SK-N-SH treated with all-trans-retinoic acid at 6 μM for 48 hours (cell line): ENCODE measurements around the gene ASB6.

Experiments
- ATAC-seq: fragments of 200-7000 bp; cut with Tn5 transposase; 3 replicates; pipeline ENCODE4 v1.9.1; 2020; ENCODE audit warnings: mild to moderate bottlenecking, moderate library complexity
- ZFP3 ChIP-seq: fragments of 250-450 bp; sonication (Bioruptor Pico); IDR thresholded peaks from 2 replicates; pipeline ENCODE4 v1.5.0; 2020; ENCODE audit warnings: mild to moderate bottlenecking, moderate library complexity
- ZNF8 ChIP-seq: fragments of 450-650 bp; formaldehyde crosslinking; IDR thresholded peaks from 2 replicates; pipeline ENCODE4 v1.5.0; 2020; ENCODE audit warnings: mild to moderate bottlenecking, moderate library complexity

The ASB6 gene

GRCh38 chr9:129585352-129585751 lies 56.6 kb downstream of the ASB6 start:
- TF ChIP-seq ZFP3 (CRISPR knock-in tag) = peak; percentile 92
- TF ChIP-seq ZNF8 (CRISPR knock-in tag) = no peak
- no peak for ATAC-seq
